Smooth muscle cell (in vitro differentiated cells): ENCODE data around the gene TEX2. TPM values are rescaled to one million over a fixed set of nuclear protein-coding genes. Genes with fewer than 3 reads are reported as not detected.

Experiments used
- DNase-seq: peaks from one replicate; lab custom pipeline; 2025; ENCODE audit not compliant: unreplicated experiment; lab: John Stamatoyannopoulos, UW
- H2AFZ ChIP-seq: fragments of 200-600 bp; sonication (generic); 2 replicates; pipeline ENCODE4 v1.6.0; 2016; ENCODE audit warnings: antibody characterized with exemption, low read depth, mild to moderate bottlenecking
- H3F3A ChIP-seq: fragments of 200-600 bp; sonication (generic); 2 replicates; pipeline ENCODE4 v1.6.0; 2017; ENCODE audit warnings: antibody characterized with exemption, low read depth
- H3K27ac ChIP-seq: fragments of 200-600 bp; sonication (generic); 2 replicates; pipeline ENCODE4 v1.5.1; 2016; ENCODE audit warnings: low read depth, mild to moderate bottlenecking
- H3K27me3 ChIP-seq: fragments of 200-600 bp; sonication (generic); 2 replicates; pipeline ENCODE4 v1.6.1; 2016; ENCODE audit warnings: low read depth, mild to moderate bottlenecking
- H3K36me3 ChIP-seq: fragments of 200-600 bp; sonication (generic); 2 replicates; pipeline ENCODE4 v1.5.1; 2016; ENCODE audit warnings: low read depth
- H3K4me1 ChIP-seq: fragments of 200-600 bp; sonication (generic); 2 replicates; pipeline ENCODE4 v1.5.1; 2016; ENCODE audit warnings: low read depth
- H3K4me2 ChIP-seq: fragments of 200-600 bp; sonication (generic); 2 replicates; pipeline ENCODE4 v1.6.0; 2016; ENCODE audit warnings: mild to moderate bottlenecking
- H3K4me3 ChIP-seq: fragments of 200-600 bp; sonication (generic); 2 replicates; pipeline ENCODE4 v1.5.1; 2016; ENCODE audit warnings: mild to moderate bottlenecking
- H3K79me2 ChIP-seq: fragments of 200-600 bp; sonication (generic); 2 replicates; pipeline ENCODE4 v1.6.0; 2016; ENCODE audit warnings: low read depth, mild to moderate bottlenecking
- H3K9ac ChIP-seq: fragments of 200-600 bp; sonication (generic); 2 replicates; pipeline ENCODE4 v1.6.0; 2016; ENCODE audit warnings: low read depth
- H3K9me3 ChIP-seq: fragments of 200-600 bp; sonication (generic); replicated peaks from 2 replicates; pipeline ENCODE4 v1.5.1; 2016; ENCODE audit warnings: low read depth
- H4K20me1 ChIP-seq: fragments of 200-600 bp; sonication (generic); 2 replicates; pipeline ENCODE4 v1.6.0; 2016; ENCODE audit warnings: low read depth
- CTCF ChIP-seq: fragments of 200-600 bp; sonication (generic); IDR thresholded peaks from 2 replicates; pipeline ENCODE4 v1.5.1; 2017; ENCODE audit warnings: borderline replicate concordance, mild to moderate bottlenecking, antibody characterized with exemption; ENCODE audit not compliant: insufficient read depth, poor library complexity, severe bottlenecking
- WGBS: methylation state at CpG from one replicate; pipeline ENCODE4 v1.1.7; 2016; ENCODE audit warnings: low lambda C conversion rate; 5-methylcytosine and 5-hydroxymethylcytosine counted together
- polyA plus RNA-seq: library from polyadenylated mRNA; unstranded; fragments of >200 nt; fragmentation: Nextera tagmentation; extraction: Ambion mirVana; gene quantifications from 2 replicates; pipeline ENCODE4 v1.2.1, GENCODE V29; 2016
- total RNA-seq: library from RNA; depleted of rRNA; stranded (reverse); fragments of >200 nt; gene quantifications from 2 replicates; pipeline ENCODE4 v1.2.3, GENCODE V29; 2014

The TEX2 gene
- total and polyA plus RNA-seq, 2 experiments from 2014 or later, result 8.6 to 26.2 TPM

- no peak for TF ChIP-seq CTCF
- Histone ChIP-seq H3K36me3 (no peaks in the 10 kb centered on the region), H3K27me3 (no peaks in the 10 kb centered on the region), H3K4me1 (peaks cover 13% of the 10 kb centered on the region), H3K9ac (no peak overlapping the region), H3K4me2 (no peak overlapping the region), H3K9me3 (no peaks in the 10 kb centered on the region), H3K4me3 (no peak overlapping the region), H2AFZ (no peak overlapping the region), H3F3A (no peaks in the 10 kb centered on the region), H3K27ac (no peak overlapping the region), H3K79me2 (peaks cover 9% of the 10 kb centered on the region), H4K20me1 (peaks cover 29% of the 10 kb centered on the region)
- WGBS, result 75% methylated on average over 2 of the region's 2 CpGs
- DNase-seq, result no peak
Measured at GRCh38 chr17:64113006-64113405, 150.1 kb downstream of the TEX2 start.

- Histone ChIP-seq H3K9ac (no peak overlapping the region), H3K9me3 (no peaks in the 10 kb centered on the region), H3F3A (no peaks in the 10 kb centered on the region), H3K4me2 (no peak overlapping the region), H3K79me2 (peaks cover 9% of the 10 kb centered on the region), H2AFZ (no peak overlapping the region), H3K36me3 (no peaks in the 10 kb centered on the region), H4K20me1 (peaks cover 25% of the 10 kb centered on the region), H3K27me3 (no peaks in the 10 kb centered on the region), H3K4me1 (peaks cover 13% of the 10 kb centered on the region), H3K27ac (no peak overlapping the region), H3K4me3 (no peak overlapping the region)
- no peak for TF ChIP-seq CTCF
- no peak for DNase-seq
- WGBS, result 95% methylated on average over 4 of the region's 4 CpGs
Measured at GRCh38 chr17:64111831-64112230, 151.2 kb downstream of the TEX2 start.

GRCh38 chr17:64110379-64111152 is 152.5 kb downstream of the TEX2 start:
- no peaks in the 10 kb centered on the region for H3K9me3 ChIP-seq
- TF ChIP-seq CTCF, result no peak
- H3K27ac ChIP-seq, result no peak overlapping the region
- H3F3A ChIP-seq, result no peaks in the 10 kb centered on the region
- no peak overlapping the region for H3K4me3 ChIP-seq
- H4K20me1 ChIP-seq, result peaks cover 25% of the 10 kb centered on the region
- no peak overlapping the region for H2AFZ ChIP-seq
- DNase-seq, result no peak
- no peaks in the 10 kb centered on the region for H3K36me3 ChIP-seq
- peaks cover 13% of the 10 kb centered on the region for H3K4me1 ChIP-seq
- WGBS, result 59% methylated on average over 12 of the region's 12 CpGs
- no peaks in the 10 kb centered on the region for H3K27me3 ChIP-seq
- no peak overlapping the region for H3K4me2 ChIP-seq
- H3K79me2 ChIP-seq, result peaks cover 10% of the 10 kb centered on the region
- H3K9ac ChIP-seq, result no peak overlapping the region

- Histone ChIP-seq H3K4me2 (no peak overlapping the region), H3F3A (no peaks in the 10 kb centered on the region), H2AFZ (no peak overlapping the region), H4K20me1 (peaks cover 26% of the 10 kb centered on the region), H3K27ac (no peak overlapping the region), H3K9ac (no peak overlapping the region), H3K9me3 (no peaks in the 10 kb centered on the region), H3K36me3 (no peaks in the 10 kb centered on the region), H3K79me2 (peaks cover 19% of the 10 kb centered on the region), H3K4me3 (no peak overlapping the region), H3K4me1 (peaks cover 13% of the 10 kb centered on the region), H3K27me3 (no peaks in the 10 kb centered on the region)
- TF ChIP-seq CTCF, result no peak
- 70% methylated on average over 5 of the region's 5 CpGs for WGBS
- DNase-seq, result no peak
Measured at GRCh38 chr17:64109400-64109799, 153.7 kb downstream of the TEX2 start.
